DMS 273 treated with DMSO at 0.1 percent for 48 hours (cell line): ENCODE measurements around the gene GABRB3.

Source experiments
- DNase-seq: peaks from one replicate; lab custom pipeline; 2025; lab: John Stamatoyannopoulos, UW

Gene GABRB3

DNA sequence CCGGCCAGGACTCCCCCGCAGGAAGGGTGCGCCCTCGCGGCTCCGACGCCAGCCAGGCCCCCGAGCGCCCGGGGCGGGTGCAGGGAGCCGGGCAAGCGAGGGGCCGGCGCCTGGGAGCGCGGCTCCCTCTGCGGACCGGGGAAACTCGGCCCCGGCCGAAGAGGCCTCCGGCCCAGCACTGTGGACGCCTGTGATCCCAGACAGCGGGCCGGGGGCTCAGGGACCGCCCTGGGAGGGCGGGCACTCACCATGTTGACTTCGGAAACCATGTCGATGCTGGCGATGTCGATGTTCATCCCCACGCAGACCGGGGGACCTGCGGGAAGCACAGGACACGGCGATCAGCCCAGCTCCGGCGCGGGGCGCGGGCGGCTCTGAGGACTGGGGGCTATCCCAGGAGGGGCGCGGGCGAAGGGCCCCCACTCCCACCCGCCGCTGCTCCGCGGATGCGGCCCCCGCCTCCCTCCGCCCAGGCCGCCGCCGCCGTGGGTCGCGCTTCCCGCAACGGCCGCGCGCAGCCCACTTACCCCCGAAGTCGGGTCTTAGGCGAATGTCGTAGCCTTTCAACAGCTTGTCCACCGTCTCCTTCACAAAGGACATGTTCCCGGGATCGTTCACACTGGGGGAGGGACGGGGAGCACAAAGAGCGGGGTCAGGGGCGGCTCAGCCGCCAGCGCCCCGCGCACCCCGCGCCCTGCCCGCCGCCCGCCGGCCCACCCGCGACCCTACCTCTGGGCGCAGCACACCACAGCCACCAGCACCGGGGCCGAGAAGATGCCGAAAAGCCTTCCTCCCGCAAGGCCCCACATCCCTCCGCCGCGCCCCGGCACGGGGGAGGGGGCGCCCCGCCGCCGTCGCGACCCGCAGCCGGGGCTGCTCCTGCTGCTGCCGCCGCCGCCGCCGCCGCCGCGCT is at the start of gene GABRB3:
Gene GABRB3 (minus strand): TSS at position 913 of the 913 bp plus-strand sequence.
- no peak for DNase-seq

DNA sequence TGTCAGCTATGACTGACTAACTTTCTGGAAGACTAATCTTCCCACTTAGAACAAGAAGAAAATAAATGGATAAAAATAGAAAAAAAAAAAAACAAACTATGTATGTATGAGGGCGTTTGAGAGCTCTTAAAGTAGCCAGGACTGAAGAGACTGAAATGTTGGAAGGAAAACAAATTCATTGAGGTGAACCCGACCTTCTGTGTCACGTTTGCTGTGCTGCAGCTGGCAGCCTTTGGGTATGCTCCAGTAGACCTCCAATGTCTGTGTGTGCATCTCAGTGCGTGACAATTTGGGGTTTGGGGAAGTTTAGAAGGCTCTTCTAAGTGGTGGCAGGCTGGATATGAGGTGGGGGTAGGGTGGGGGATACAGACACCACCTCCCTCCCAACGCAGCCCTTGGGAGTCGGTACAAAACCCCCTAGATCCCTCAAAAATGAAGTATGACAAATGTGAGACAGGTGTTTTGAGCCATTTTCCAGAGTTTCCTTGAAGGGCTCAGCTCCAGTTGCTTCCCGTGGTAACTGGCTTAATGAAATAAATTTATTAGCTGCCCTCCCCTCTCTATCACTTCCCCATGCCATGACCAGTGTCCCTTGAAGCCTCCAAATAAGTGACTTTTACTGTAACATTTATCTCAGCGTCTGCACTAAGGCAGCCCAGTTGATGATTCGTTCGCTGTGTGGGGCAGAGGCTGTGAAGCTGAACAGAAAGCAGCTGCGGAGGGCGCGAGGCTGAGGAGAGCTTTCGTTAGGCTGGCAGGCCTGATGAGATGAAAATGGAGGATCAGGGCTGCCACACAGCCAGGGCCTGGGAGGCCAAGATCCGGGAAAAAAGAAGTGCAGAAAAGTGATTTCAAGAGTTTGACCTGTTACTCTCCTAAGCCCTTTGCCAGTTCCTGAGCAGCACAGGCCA is 34.9 kb upstream of the GABRB3 start:
- DNase-seq, result no peak

GRCh38 chr15:26806574-26806973 is 33.7 kb upstream of the GABRB3 start:
- no peak for DNase-seq

GRCh38 chr15:26806151-26806550 is 33.3 kb upstream of the GABRB3 start:
- no peak for DNase-seq

GRCh38 chr15:26805470-26805869 is 32.6 kb upstream of the GABRB3 start:
- DNase-seq, result no peak

GRCh38 chr15:26804063-26804804 is 31.4 kb upstream of the GABRB3 start:
- no peak for DNase-seq

- no peak for DNase-seq
These were observed 17.3 kb upstream of the GABRB3 start for GRCh38 chr15:26790118-26790517.

DNA sequence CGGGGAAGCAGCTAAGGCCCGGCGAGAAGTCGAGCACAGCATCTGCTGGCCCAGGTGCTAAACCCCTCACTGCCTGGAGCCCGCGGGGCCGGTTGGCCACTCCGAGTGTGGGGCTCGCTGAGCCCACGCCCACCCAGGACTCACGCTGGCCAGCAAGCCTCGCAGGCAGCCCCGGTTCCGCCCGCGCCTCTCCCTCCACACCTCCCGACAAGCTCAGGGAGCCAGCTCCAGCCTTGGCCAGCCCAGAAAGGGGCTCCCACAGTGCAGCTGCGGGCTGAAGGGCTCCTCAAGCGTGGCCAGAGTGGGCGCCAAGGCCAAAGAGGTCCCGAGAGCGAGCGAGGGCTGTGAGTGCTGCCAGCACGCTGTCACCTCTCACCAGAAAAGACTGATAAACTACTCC is 8.9 kb upstream of the GABRB3 start:
- no peak for DNase-seq

- DNase-seq, result no peak
These were observed 1.1 kb upstream of the GABRB3 start for GRCh38 chr15:26773917-26774316.

DNA sequence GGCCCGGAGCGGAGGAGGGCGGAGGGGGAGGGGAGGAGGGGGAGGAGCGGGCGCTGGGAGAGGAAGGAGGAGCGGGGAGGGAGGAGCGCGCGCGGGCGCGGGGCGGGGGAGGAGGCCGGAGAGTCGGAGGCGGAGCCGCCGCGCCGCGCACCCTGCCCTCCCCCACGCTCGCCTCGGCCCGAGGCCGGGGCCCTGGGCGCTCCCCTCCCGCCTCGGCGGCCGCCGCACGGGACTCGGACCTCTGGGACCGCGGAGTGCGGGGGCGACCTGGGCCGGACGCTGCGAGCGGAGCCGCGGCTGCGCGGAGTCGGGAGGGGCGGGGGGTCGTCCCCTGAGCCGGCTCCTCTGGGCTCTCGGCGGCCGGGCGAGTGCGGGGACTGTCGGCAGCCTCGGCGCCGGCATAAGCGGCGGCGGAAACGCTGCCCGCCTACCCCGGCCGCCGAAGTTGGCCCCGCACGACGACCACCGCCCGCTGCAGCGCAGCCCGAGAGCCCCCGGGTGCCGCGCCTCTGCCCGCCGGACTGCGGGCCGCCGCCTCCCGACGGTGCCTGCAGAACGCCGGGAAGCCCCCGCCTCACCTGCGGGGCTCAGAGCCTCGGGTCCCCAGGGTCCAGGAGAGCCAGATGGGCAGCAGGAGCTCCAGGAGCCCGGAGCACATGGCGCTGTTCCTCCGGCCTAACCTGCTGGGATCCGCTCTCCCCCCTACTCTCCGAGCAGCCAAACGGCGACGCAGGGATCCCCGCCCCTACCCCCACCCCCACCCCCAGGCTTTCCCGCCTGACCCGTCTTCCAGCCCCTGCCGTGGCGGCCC is 406 bp upstream of the GABRB3 start:
- DNase-seq, result peak; percentile 12

GRCh38 chr15:26771578-26772153 is 1.2 kb downstream of the GABRB3 start:
- DNase-seq, result no peak

GRCh38 chr15:26771168-26771567 is 1.7 kb downstream of the GABRB3 start:
- DNase-seq, result no peak

GRCh38 chr15:26767169-26767670 is 5.6 kb downstream of the GABRB3 start:
- DNase-seq, result no peak

DNA sequence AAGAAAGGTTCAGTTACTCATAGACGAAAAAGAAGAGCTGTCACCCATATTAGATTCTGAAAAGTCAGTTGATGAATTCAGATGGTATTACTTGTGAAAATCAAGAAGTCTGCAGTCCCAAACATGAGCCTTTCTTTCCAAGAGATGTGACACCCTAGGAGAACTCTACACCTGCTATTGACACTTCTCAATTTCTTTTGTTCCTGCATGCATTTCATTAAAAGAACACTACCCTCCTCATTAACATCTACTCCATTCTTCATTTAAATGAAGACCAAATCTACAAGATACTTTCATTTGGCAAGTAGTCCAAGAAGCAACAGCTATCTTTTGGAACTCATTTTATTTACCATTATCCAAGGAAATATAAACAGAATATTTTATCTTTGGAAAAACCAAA is 6.6 kb downstream of the GABRB3 start:
- no peak for DNase-seq

DNA sequence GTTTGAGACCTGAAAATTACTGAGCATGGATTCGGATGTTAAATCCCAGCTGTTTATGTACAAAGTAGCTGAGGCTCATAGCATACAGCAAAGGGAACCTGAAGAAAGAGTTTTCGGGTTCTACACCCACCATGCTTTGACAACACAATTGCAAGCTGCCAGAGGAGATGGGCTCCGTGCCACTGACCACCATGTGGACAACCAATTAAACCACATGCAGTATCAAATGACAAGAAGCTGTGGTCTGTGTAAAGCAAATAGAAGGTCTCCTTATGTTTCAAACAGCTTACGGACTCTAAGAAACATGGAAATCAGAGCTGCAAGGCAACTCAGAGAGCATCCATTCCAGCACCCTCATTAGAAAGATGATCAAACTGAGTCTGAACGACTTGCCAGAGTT is 12.9 kb downstream of the GABRB3 start:
- peak; percentile 18 for DNase-seq

DNA sequence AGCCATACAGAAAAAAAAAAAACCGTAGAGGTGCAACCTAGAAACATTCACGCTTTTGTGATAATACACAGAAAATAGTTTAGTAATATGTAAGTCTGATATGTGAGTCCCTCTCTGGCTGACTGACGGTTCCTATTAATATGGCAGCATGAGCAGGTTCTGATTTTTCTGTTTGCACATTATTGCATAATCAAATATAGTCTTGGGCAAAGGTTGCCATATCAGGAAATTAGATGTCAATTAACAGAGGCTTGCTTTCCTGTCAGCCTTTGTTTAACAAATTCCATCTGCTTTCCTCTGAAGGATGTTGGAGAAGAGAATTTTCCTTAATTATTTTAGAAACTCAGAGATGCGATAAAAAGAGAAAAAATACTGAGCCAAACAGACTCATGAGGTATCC is 14.8 kb downstream of the GABRB3 start:
- DNase-seq, result no peak

GRCh38 chr15:26757141-26757540 is 15.7 kb downstream of the GABRB3 start:
- DNase-seq, result no peak

DNA sequence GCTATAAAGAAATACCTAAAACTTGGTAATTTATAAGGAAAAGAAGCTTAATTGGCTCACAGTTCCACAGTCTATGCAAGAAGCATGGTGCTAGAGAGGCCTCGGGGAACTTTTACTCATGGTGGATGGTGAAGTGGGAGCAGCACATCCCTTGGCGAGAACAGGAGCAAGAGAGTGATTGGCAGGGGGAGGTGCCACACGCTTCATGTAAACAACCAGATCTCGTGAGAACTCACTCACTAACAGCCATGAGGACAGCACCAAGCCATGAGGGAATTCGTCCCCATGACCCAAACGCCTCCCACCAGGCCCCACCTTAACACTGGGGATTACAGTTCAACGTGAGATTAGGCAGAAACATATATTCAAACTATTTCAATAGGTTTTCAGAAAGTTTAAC is 28.0 kb downstream of the GABRB3 start:
- DNase-seq, result no peak

DNA sequence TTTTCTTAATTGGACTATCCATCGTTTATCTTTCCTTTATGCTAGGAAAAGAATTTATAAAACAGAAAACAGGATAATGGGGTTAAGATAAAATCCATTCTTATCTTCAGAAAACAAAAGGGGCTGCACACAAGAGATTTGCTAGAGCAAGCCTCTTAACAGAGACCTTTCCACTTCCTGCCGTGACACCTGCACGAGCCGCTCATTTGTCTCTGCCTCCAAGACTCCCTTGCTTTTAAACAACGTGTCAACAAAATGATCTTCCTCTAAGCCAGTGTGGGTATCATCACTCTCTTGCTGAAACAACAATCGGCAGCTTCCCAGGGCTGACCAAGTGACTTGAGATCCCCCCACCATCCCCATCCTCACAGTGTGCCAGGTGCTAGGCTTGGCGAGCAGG is 33.1 kb downstream of the GABRB3 start:
- DNase-seq, result no peak

- no peak for DNase-seq
These were observed 33.9 kb downstream of the GABRB3 start for GRCh38 chr15:26738996-26739395.
